Amygdala (tissue), 56 donors: Measurements from ENCODE around the gene GPR17.

Experiments
- DNase-seq, 56 donors: peaks; one replicate each; lab custom pipeline; 2025; lab: John Stamatoyannopoulos, UW

GPR17 gene

GRCh38 chr2:127650785-127651380 lies 4.9 kb downstream of the GPR17 start:
- peak in 1 of 56 donors; percentile 15 for DNase-seq

- DNase-seq: peak in 1 of 56 donors; percentile 28
Measured at GRCh38 chr2:127651381-127651809, 5.4 kb downstream of the GPR17 start.

- peak in 49 of 56 donors; percentile 22 to 90 (median 66) for DNase-seq
Measured at GRCh38 chr2:127651971-127652550, 6.1 kb downstream of the GPR17 start.

- DNase-seq: no peak
Measured at GRCh38 chr2:127652786-127653357, 6.9 kb downstream of the GPR17 start.

- no peak for DNase-seq
Measured at GRCh38 chr2:127653421-127654083, 7.6 kb downstream of the GPR17 start.

- DNase-seq: no peak
Measured at GRCh38 chr2:127654084-127654837, 8.3 kb downstream of the GPR17 start.

- DNase-seq: no peak
Measured at GRCh38 chr2:127654838-127655175, 8.9 kb downstream of the GPR17 start.

GRCh38 chr2:127655209-127656073 lies 9.5 kb downstream of the GPR17 start:
- DNase-seq: no peak

GRCh38 chr2:127656569-127657231 lies 10.7 kb downstream of the GPR17 start:
- DNase-seq: no peak

GRCh38 chr2:127657232-127657595 lies 11.3 kb downstream of the GPR17 start:
- DNase-seq: no peak

GRCh38 chr2:127658146-127658545 lies 12.2 kb downstream of the GPR17 start:
- no peak for DNase-seq

GRCh38 chr2:127658641-127659407 lies 12.9 kb downstream of the GPR17 start:
- DNase-seq: no peak

GRCh38 chr2:127659408-127660290 lies 13.7 kb downstream of the GPR17 start:
- DNase-seq: no peak

GRCh38 chr2:127660291-127660578 lies 14.3 kb downstream of the GPR17 start:
- no peak for DNase-seq

- peak in 16 of 56 donors; percentile 21 to 79 (median 43) for DNase-seq
Measured at GRCh38 chr2:127661072-127661649, 15.2 kb downstream of the GPR17 start.

GRCh38 chr2:127661949-127662510 lies 16.1 kb downstream of the GPR17 start:
- DNase-seq: no peak

GRCh38 chr2:127662937-127663565 lies 17.1 kb downstream of the GPR17 start:
- DNase-seq: no peak
